HL-60/S4 treated with retinoic acid at 250 ng/mL for 4 days and 3 days (cell line): Measurements from ENCODE around the gene CPSF6.

Experiments
- in situ Hi-C: fragments of 300-500 bp; cut with MboI; formaldehyde crosslinking; loops from 2 replicates; pipeline ENCODE4 v1.7.0; 2022; ENCODE audit warnings: low sequenced_read_pairs

Gene CPSF6

GRCh38 chr12:69254862-69255261, 15.5 kb downstream of the CPSF6 start:
- in situ Hi-C loops: no loop called here

GRCh38 chr12:69258655-69259054, 19.3 kb downstream of the CPSF6 start:
- in situ Hi-C loops: no loop called here

GRCh38 chr12:69262264-69262974, 23.1 kb downstream of the CPSF6 start:
- in situ Hi-C loops: loop anchor here (10.0 kb wide), 1 partner anchor 108 kb away; no protein-coding TSS in a partner anchor

DNA sequence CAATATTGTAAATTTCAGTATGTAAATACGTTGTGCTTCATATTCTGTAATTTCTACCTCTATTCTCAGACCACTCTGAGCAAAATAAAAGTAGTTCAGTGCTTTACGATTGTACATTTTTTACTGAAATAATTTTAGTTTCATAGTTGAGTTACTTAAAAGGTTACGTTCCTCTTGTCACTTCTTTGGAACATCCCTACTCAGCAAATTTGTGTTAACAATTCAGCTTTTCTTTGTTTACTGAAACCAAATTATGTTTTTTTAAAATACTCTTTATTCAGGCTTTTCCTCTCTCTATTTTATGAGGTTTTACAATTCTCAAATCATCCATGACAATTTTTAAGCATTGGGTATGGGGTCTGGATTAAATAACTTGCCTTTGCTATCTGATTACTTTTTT, 25.8 kb downstream of the CPSF6 start:
- in situ Hi-C loops: loop anchor here (10.0 kb wide), 1 partner anchor 110 kb away; no protein-coding TSS in a partner anchor

DNA sequence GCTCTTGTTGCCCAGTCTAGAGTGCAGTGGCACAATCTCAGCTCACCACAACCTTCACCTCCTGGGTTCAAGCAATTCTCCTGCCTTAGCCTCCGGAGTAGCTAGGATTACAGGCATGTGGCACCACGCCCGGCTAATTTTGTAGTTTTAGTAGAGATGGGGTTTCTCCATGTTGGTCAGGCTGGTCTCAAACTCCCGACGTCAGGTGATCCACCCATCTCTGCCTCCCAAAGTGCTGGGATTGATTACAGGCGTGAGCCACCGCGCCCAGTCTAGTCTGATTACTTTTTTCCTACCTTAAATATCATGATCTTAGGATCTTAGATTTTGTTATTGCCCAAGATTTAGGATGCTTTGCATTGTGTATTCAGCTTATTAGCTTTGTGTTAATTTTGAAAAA, 26.3 kb downstream of the CPSF6 start:
- in situ Hi-C loops: loop anchor here (10.0 kb wide), 1 partner anchor 111 kb away; no protein-coding TSS in a partner anchor

DNA sequence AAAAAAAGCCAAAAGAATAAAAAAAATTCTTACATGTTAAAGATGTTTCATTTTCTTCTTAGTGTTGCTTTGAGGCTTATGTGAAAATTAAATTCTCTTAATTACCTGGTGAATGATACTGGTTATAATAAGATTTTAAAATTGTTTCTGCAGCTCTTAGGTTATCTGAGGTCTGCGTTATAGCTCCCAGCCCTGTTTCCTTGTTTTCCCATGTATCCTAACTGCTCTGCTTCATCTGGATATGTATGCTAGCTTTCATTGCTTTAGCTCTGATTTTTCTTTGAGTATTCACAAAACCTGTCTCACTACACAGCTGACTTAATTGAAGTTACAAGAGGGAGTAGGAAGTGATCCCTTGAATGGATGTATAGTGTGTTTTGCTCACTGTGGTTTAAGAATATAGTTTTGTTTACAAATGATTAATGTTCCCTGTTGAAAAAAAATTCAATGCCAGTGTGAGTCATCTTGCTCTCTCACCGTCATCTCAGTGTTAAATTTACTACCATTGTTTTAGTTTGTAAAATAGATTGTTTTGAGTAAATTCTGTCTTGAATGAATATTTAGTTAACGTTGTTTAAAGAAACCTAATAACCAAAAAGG, 26.8 kb downstream of the CPSF6 start:
- in situ Hi-C loops: loop anchor here (10.0 kb wide), 1 partner anchor 111 kb away; no protein-coding TSS in a partner anchor

GRCh38 chr12:69269736-69270135, 30.4 kb downstream of the CPSF6 start:
- in situ Hi-C loops: loop anchor here (10.0 kb wide), 1 partner anchor 115 kb away; no protein-coding TSS in a partner anchor

- in situ Hi-C loops: no loop called here
Observed at GRCh38 chr12:69272511-69272910, 33.1 kb downstream of the CPSF6 start.

DNA sequence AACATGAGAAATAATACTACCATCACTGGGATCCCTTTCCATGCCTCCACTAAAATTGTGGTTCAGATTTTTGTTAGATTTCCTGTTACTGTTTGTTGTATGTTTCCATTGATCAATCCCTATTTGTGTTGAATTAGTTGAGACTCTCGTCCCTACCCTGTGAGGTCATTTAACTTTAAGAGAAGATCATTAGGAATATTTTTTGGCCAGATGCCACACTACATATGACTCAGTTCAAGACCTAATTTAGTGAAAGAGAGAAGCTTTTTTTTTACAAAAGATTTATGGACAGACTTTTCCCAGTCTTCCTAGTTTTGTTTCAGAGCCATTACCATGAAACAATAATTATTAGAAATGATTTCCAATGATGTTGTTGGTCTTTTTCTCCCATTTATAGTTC, 35.5 kb downstream of the CPSF6 start:
- in situ Hi-C loops: loop anchor here (25.0 kb wide), 1 partner anchor 287 kb away; no protein-coding TSS in a partner anchor

DNA sequence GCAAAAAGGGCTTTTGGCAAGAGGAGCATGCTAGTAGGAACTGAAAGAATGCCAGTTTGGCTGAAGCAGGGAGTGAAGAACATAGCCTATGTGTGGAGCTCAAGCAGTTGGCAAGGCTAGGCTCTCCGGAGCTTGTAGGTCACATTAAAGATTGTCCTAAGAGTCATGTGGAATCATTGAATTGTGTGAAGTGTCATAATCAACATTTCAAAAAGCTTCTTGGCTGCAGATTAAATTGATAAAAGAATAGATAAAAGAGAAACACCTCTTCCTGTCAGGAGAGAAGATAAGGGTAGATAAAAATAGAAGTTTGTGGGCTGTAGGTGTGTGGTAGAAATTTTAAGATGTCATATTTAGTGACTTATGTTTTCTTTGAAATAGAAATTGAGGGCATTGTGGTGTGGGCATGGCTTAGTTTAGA, 36.1 kb downstream of the CPSF6 start:
- in situ Hi-C loops: loop anchor here (25.0 kb wide), 1 partner anchor 287 kb away; no protein-coding TSS in a partner anchor

- in situ Hi-C loops: loop anchor here (25.0 kb wide), 1 partner anchor 283 kb away; no protein-coding TSS in a partner anchor
Observed at GRCh38 chr12:69278814-69279782, 39.7 kb downstream of the CPSF6 start.

- in situ Hi-C loops: loop anchor here (25.0 kb wide), 1 partner anchor 278 kb away; no protein-coding TSS in a partner anchor
Observed at GRCh38 chr12:69284131-69284530, 44.8 kb downstream of the CPSF6 start.

DNA sequence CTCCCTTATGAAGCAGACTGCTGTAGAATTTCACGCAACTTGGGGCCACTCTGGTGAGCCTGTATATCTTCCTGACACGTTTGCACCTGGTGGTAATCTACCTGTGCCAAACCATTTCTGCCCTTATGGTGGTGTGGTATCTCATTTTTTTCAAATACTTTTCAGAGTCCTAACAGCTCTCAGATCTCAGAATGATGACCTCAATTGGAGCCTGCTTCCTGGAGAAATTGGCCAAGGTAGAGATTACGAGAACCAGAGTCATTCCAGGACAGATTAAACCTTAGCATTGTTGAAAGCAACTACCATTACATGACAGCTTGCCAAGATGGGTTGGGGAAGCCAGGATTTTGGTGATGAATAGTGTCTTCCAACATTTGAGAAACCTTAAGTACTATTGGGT, 48.2 kb downstream of the CPSF6 start:
- in situ Hi-C loops: loop anchor here (25.0 kb wide), 1 partner anchor 275 kb away; no protein-coding TSS in a partner anchor

- in situ Hi-C loops: loop anchor here (25.0 kb wide), 1 partner anchor 272 kb away; no protein-coding TSS in a partner anchor
Observed at GRCh38 chr12:69290545-69291277, 51.3 kb downstream of the CPSF6 start.

DNA sequence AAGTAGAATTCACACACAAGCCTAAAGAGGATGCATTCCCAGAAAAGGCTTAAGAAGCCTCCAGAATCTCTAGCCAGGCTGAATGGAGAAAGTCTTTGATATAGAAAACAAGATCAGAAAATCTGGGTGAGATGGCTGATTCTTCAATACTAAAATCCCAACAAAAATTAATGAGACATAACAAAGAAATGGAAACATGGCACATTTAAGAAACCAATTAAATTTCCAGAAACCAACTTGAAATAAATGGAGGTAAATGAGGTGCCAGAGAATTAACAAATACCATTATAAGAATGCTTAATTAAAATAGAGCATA, 51.9 kb downstream of the CPSF6 start:
- in situ Hi-C loops: loop anchor here (25.0 kb wide), 1 partner anchor 271 kb away; no protein-coding TSS in a partner anchor

GRCh38 chr12:69298133-69298532, 58.8 kb downstream of the CPSF6 start:
- in situ Hi-C loops: loop anchor here (25.0 kb wide), 1 partner anchor 264 kb away; no protein-coding TSS in a partner anchor

GRCh38 chr12:69298947-69299346, 59.6 kb downstream of the CPSF6 start:
- in situ Hi-C loops: loop anchor here (25.0 kb wide), 1 partner anchor 263 kb away; no protein-coding TSS in a partner anchor

GRCh38 chr12:69304284-69304683, 64.9 kb downstream of the CPSF6 start:
- in situ Hi-C loops: no loop called here

DNA sequence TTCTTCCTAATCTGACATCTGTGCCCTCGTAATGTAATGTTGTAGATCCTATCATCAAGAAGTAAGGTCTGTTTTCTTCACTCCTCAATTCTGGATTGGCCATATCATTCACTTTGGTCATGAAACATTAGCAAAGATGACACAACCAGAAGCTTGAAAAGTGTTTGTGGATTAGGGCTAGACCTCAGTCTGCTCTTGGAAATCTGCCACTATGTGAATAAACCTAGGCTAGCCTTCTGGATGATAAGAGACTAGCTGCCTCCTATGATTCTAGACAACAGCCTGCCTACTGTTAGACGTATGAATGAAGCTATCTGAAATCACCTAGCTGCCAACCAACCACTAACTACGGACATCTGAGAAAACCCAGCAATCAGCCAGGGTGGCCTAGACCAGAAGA, 70.1 kb downstream of the CPSF6 start:
- in situ Hi-C loops: no loop called here

GRCh38 chr12:69313209-69313608, 73.8 kb downstream of the CPSF6 start:
- in situ Hi-C loops: no loop called here
